Measurements from ENCODE around the gene PEX14.

Gene PEX14

DNA sequence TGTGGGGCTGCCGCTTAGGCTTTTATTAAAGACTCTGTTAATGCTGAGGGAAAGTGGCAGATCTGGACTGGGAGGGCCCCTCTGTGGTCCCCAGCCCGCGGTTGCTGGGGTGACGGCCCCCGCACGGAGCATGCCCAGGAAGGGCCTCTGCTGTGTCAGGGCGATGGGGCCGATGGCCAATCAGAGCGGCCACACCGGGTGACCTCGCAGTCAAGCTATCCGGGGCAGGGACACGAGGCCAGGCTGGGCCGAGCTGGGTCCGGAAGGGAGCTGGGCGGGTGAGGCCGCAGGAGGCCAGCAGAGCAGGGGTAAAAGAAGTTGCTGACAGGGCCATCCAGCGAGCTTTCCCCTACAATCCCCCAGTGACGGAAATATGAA lies 176.6 kb downstream of the PEX14 start:
- peaks cover 57% of the 10 kb centered on the region for H3K27me3 Mint-ChIP-seq (ENCODE audit: low read depth)
- no peaks in the 10 kb centered on the region for H3K9me3 Mint-ChIP-seq
- no peak overlapping the region for H3K4me3 Mint-ChIP-seq
- TF ChIP-seq, protein P1, sequence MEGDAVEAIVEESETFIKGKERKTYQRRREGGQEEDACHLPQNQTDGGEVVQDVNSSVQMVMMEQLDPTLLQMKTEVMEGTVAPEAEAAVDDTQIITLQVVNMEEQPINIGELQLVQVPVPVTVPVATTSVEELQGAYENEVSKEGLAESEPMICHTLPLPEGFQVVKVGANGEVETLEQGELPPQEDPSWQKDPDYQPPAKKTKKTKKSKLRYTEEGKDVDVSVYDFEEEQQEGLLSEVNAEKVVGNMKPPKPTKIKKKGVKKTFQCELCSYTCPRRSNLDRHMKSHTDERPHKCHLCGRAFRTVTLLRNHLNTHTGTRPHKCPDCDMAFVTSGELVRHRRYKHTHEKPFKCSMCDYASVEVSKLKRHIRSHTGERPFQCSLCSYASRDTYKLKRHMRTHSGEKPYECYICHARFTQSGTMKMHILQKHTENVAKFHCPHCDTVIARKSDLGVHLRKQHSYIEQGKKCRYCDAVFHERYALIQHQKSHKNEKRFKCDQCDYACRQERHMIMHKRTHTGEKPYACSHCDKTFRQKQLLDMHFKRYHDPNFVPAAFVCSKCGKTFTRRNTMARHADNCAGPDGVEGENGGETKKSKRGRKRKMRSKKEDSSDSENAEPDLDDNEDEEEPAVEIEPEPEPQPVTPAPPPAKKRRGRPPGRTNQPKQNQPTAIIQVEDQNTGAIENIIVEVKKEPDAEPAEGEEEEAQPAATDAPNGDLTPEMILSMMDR (IDR thresholded peaks at IDR 0.05; ENCODE audit: unreplicated experiment in 3 of 3) = no peak
- peaks cover 17% of the 10 kb centered on the region for H3K36me3 Mint-ChIP-seq (ENCODE audit: low read depth)
- no peaks in the 10 kb centered on the region for H3K4me1 Mint-ChIP-seq
- no peak overlapping the region for H3K27ac Mint-ChIP-seq

DNA sequence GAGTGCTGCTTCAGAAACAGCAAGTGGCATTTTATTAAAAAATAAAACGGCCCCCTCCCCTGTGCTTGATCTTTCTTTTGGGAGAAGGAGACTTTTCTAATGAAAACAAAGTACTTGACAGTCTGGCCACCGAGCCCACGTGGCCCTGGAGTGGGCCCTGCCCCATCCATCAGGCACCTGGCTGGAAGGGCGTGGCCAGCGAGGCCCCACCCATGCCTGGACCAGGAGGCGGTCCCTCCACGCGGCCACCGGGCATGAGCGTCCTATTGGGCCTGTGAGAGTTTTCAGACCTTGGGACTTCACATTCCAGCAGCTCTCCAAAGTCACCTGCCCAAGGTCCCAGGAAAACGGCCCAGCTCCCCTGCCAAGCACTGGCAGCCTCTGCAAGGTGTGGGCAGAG lies 177.0 kb downstream of the PEX14 start:
- no peaks in the 10 kb centered on the region for H3K9me3 Mint-ChIP-seq
- TF ChIP-seq, protein P1 (IDR thresholded peaks at IDR 0.05; ENCODE audit: unreplicated experiment in 3 of 3) = no peak
- H3K4me1 Mint-ChIP-seq = no peaks in the 10 kb centered on the region
- peaks cover 57% of the 10 kb centered on the region for H3K27me3 Mint-ChIP-seq (ENCODE audit: low read depth)
- H3K36me3 Mint-ChIP-seq (ENCODE audit: low read depth) = peaks cover 17% of the 10 kb centered on the region
- no peak overlapping the region for H3K4me3 Mint-ChIP-seq
- H3K27ac Mint-ChIP-seq = no peak overlapping the region

DNA sequence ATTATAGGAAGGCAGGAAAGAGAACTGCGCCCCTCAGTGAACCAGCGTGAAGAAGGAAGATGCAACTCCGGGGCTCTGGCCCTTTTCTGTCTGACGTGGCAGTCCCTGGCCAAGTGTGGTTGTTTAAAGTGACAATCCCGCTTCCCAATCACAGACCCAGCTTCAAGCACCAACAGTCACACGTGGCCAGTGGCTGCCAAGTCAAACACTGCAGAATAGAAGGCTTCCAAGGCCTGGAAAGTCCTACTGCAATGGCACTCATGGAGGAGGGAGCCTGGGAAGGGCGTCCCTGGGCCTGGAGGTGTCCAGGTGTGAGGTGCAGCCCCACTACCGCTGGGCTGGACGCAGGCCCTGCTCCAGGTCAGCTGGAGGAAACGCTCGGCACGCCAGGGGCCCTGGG lies 177.9 kb downstream of the PEX14 start:
- Mint-ChIP-seq H3K9me3 (no peaks in the 10 kb centered on the region), H3K27ac (no peak overlapping the region), H3K36me3 (ENCODE audit: low read depth) (peaks cover 17% of the 10 kb centered on the region), H3K27me3 (ENCODE audit: low read depth) (peaks cover 57% of the 10 kb centered on the region), H3K4me1 (peaks cover 5% of the 10 kb centered on the region), H3K4me3 (no peak overlapping the region)
- TF ChIP-seq, protein P1 (IDR thresholded peaks at IDR 0.05; ENCODE audit: unreplicated experiment in 3 of 3) = no peak

DNA sequence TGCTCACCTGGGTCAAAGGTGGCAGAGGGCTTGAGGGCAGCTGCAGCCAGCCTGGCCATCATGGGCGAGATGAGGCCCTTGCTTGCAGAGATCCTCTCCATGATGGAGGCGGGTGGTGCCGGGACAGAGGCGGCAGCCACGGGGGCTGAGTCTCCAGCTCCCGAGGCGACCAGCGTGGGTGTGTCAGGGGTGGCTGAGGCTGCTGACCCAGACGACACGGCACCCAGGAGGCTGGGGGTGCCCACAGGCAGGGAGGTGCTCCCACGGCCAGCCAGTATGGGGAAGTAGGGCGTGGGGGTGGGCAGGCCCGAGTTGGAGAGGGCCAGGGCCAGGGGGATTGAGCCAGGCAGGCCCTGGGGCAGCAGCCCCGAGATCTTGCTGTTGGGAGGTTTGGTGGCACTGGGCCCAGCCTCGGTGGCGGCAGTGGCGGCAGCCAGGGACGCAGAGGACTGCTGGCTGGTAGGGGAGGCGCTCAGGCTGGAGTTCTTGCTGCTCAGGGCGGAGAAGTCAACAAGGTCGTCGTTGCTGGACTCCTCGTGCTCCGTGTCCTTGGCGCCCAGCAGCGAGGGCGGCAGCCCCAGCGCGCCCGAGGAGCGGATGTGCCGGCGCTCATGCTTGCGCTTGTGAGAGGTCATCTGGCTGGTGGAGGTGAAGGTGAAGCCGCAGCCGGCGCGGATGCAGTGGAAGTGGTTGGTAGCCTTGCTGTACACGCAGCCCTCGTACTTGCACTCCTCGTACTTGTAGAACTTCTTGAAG lies 178.8 kb downstream of the PEX14 start:
- TF ChIP-seq, protein P1 (IDR thresholded peaks at IDR 0.05; ENCODE audit: unreplicated experiment in 3 of 3) = no peak
- Mint-ChIP-seq H3K9me3 (no peaks in the 10 kb centered on the region), H3K27ac (no peak overlapping the region), H3K4me1 (peaks cover 5% of the 10 kb centered on the region), H3K27me3 (ENCODE audit: low read depth) (peaks cover 54% of the 10 kb centered on the region), H3K36me3 (ENCODE audit: low read depth) (peaks cover 17% of the 10 kb centered on the region), H3K4me3 (no peak overlapping the region)

DNA sequence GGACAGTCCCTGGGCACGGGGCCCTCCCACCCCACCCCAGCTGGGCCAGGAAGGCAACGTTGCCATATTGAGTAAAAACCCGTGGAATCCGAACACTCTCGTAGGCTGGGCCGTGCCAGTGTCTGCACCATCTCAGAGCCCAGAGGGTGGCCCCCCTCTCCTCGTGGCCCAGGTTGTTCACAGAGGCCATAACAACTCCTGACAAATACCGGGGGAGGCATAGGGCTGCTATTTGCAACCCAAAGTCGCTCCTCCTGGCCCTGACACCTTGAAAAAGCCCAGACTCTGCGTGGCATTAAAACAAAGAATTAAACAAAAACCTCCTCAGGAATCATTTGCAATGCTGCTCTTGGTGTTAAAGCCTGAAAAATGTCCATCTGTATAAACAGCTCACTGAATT lies 180.3 kb downstream of the PEX14 start:
- Mint-ChIP-seq H3K9me3 (no peaks in the 10 kb centered on the region), H3K4me1 (peaks cover 5% of the 10 kb centered on the region), H3K27me3 (ENCODE audit: low read depth) (peaks cover 44% of the 10 kb centered on the region), H3K4me3 (no peak overlapping the region), H3K27ac (no peak overlapping the region), H3K36me3 (ENCODE audit: low read depth) (peaks cover 17% of the 10 kb centered on the region)
- TF ChIP-seq, protein P1 (IDR thresholded peaks at IDR 0.05; ENCODE audit: unreplicated experiment in 3 of 3) = no peak

DNA sequence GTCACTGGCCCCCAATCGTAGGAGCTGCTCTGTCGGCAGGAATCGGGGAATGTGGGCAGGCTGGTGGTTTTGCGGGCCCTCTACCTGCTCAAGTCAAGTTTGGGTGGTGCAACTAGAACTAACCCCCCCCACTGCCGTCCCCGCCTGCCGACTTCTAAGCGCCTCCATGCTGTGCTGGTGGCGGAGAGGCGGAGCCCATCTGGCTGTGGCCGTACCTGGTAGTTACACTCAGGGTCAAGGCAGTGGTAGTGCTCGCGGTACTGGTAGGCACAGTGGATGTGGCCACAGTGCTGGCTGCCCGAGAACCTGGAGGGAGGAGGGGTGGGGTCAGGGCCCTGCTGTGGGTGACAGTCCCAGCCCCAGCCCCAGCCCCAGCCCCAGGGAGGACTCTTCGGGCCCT lies 181.7 kb downstream of the PEX14 start:
- TF ChIP-seq, protein P1 (IDR thresholded peaks at IDR 0.05; ENCODE audit: unreplicated experiment in 3 of 3) = no peak
- H3K36me3 Mint-ChIP-seq (ENCODE audit: low read depth) = peaks cover 17% of the 10 kb centered on the region
- H3K9me3 Mint-ChIP-seq = no peaks in the 10 kb centered on the region
- H3K4me3 Mint-ChIP-seq = no peak overlapping the region
- H3K27me3 Mint-ChIP-seq (ENCODE audit: low read depth) = peaks cover 32% of the 10 kb centered on the region
- H3K4me1 Mint-ChIP-seq = peaks cover 5% of the 10 kb centered on the region
- no peak overlapping the region for H3K27ac Mint-ChIP-seq
